Hindlimb muscle (tissue), 1 donor: ENCODE data around the gene METTL21C. TPM values are rescaled to one million over a fixed set of nuclear protein-coding genes. Genes with fewer than 3 reads are reported as not detected.

Experiments
- DNase-seq: peaks from one replicate; pipeline ENCODE4 v3.0.0-alpha.2; 2013
- polyA plus RNA-seq: library from polyadenylated mRNA; unstranded; fragments of 120-200 nt; gene quantifications from one replicate; pipeline ENCODE4 v1.2.1, GENCODE V29; 2013; ENCODE audit not compliant: insufficient read length

The METTL21C gene
- polyA plus RNA-seq, 1 donor, result 17.5 TPM

DNA sequence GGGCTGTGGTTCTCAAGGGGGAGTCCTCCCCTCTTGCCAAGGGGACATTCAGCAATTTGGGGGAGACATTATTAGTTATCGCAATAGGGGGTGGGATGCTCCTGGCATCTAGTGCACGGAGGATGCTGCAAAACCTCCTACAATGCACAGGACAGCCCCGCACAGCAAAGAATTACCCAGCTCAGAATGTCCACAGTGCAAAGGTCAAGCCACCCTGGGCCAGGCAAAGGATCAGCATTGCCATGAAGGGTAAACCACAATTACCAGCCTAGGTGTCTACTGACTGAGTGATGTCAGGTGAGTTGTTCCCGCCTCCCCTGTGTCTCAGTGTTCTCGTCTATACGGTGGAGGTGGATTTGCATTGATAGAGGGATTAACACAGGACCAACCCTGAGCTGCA lies 2.4 kb upstream of the METTL21C start:
- no peak for DNase-seq

DNA sequence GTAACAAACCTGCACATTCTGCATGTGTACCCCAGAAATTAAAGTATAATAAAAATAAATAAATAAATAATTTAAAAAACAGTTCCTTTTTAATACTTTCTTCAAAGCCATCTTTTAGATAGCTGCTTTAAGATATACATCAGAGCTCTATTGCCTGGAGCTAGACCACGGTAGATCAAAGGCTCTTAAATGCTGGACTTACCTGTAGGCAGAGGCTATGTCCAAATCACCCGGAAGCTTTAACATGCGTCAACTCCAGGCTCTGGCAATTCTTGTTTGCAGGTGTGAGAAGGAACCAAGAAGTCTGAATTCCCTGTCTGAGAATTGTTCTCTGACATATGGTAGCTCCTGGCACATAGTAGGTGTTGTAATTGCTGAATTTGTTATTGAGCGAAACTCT lies 1.6 kb upstream of the METTL21C start:
- DNase-seq, result no peak

- no peak for DNase-seq
These were observed 1.1 kb downstream of the METTL21C start for GRCh38 chr13:102693776-102694175.

- no peak for DNase-seq
These were observed 1.6 kb downstream of the METTL21C start for GRCh38 chr13:102693250-102693649.

DNA sequence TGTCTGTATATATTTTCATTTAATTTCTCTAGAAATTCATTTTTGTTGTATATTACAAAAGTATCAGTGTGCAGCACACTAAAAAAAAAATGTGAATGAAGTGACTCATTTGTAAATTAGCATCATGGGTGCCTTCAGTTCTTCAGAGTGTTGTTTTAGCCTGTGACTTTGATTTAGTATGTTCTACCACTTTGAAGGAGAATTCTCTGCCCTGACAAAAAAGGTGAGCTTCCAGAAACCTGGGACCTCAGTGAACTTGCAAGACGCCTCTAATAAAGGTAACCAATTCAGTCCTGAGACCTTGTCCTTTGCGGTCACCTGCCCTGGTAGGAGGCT lies 2.4 kb downstream of the METTL21C start:
- no peak for DNase-seq

DNA sequence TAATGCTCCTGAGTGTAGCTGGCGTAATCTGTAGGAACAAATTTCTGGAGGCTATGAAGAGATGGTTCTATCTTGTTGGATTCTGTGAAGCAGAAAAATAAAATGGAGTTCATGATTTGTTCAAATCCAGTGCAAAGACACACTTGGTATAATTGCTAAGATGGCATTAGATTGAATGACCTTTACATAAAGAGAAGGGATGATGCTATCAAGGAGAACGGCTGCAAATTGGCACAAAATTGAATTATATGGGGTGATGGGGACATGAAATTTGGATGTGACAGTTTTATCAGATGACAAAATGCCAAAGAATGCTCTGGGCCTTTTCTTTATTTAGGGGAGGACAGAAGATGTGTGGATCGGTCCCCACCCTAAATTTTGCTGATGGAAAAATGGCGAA lies 4.0 kb downstream of the METTL21C start:
- no peak for DNase-seq

DNA sequence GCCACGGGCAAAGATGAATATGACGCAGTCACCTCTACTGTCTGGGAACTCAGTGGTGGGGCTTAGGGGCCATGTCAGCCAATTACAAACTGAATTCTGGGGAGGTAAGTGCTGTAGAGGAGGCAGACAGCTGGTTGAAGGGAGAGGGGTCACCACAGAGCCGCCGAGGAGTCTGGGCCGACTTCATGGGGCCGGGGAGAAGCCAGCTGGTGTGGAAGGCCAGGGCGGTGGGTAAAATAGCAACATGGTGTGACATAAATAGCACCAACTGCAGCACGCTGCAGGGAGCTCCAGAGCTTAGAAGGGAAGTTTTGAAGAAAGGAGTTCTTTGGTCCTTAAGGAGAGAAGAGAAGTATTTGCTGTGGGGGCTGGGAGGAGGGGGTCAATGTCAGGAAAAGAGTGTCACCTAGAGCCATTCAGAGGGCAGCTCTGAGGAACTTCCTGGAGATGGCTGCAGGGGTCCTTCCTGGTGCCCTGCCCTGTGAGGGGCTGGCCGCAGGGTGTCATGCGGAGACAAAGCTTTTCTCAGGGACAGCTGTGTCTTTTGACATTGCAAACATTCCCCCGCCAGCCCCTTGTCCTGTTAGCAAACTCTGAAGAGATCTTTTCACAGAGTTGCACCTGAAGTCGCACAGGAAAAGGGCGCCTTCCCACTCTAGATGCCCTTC lies 6.4 kb downstream of the METTL21C start:
- DNase-seq, result no peak

DNA sequence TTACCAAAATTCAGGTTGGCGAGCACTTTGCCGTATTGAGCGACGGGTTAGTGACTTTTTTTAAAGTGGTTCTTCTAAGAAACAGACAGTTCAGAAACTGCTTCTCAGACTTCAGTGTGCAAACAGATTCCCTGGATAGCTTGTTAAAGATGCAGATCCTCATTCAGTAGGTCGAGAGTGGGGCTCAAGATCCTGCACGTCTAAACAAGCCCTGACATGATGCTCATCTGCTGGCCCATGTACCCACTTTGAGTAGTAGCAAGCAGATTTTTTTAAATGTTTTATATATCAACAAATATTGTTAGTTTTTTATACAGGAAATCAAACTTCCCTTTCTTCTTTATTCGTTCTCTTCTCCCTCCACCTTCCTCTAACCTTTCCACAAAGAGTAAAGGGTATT lies 7.3 kb downstream of the METTL21C start:
- no peak for DNase-seq

DNA sequence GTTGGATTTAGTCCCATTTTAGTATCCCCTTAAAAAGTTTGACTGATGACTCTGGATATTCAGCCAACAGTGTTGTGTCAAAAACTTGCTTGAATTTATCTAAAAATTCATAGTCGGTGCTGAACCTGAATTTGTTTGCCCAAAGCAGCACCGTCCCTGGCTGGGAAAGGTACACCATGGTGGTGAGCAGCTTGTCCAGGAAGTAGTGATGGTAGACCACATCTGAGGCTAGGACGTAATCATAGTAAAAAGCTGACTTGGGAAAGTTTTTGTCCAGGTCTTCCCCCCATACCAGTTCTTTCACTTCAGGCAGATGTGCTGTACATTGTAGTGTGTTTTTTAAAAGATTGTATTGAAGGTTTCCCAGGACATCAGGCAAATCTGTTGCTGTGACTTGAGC lies 8.8 kb downstream of the METTL21C start:
- DNase-seq, result no peak

- no peak for DNase-seq
These were observed 11.2 kb downstream of the METTL21C start for GRCh38 chr13:102683637-102684036.

- no peak for DNase-seq
These were observed 12.1 kb downstream of the METTL21C start for GRCh38 chr13:102682727-102683126.

- no peak for DNase-seq
These were observed 12.6 kb downstream of the METTL21C start for GRCh38 chr13:102682211-102682610.

- DNase-seq, result no peak
These were observed 13.8 kb downstream of the METTL21C start for GRCh38 chr13:102680842-102681740.

GRCh38 chr13:102680133-102680717 lies 14.6 kb downstream of the METTL21C start:
- no peak for DNase-seq

GRCh38 chr13:102679449-102680132 lies 15.3 kb downstream of the METTL21C start:
- DNase-seq, result no peak

- no peak for DNase-seq
These were observed 16.3 kb downstream of the METTL21C start for GRCh38 chr13:102678339-102679107.

GRCh38 chr13:102677122-102677521 lies 17.7 kb downstream of the METTL21C start:
- DNase-seq, result no peak

DNA sequence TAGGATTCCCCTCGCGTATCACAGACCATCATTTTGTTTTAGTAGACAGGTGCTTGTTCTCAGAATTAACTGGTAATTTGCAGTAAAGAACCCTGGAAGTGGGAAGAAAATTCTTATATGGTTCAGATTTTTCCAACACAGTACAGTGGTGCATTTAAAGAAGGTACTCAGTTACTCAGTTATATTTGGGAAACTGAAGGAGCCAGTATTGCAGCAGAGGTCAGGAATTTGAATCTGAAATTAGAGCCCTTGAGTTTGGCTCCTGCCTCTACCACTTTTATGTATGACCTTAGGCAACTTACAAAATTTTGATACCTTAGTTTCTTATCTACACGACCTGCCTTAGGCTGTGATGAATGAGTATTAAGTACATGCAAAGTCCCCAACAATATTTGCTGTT lies 19.7 kb downstream of the METTL21C start:
- no peak for DNase-seq

DNA sequence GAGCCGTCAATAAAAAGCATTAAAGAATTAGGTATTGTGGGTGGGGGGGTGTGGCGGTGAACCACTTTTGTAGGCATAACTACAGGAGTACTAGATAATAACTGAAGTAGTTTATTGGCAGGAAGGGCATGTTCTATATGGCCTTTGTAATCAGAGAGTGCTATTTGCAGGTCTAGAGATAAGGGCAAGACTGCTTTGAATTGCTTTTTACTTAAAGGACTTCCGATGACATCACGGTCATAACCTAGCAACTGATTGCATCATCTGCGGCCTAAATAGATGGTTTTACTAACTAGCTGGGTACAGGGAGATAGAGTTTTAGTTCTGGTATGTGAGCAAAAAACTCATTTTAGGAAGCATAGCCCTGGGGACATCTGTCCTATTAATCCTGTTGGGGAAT lies 24.7 kb downstream of the METTL21C start:
- DNase-seq, result no peak

GRCh38 chr13:102667911-102668310 lies 26.9 kb downstream of the METTL21C start:
- no peak for DNase-seq

DNA sequence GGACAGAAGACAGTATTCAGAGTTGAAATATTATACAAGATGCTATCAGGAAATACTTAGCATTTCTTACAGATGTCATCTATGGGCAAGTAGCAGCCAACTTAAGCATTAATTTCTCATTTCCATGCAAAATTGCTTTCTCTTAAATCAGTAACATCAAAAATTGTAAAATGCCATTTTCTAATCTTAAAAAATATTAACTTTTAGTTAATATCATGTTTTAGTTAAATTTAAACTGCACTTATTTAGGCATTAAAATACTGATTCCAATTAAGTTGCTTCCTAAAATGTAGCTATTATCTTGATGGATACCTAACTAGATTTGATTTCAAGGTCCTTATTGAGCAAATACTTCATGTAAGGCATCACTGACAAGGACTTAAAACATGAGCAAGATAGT lies 27.8 kb downstream of the METTL21C start:
- DNase-seq, result no peak

DNA sequence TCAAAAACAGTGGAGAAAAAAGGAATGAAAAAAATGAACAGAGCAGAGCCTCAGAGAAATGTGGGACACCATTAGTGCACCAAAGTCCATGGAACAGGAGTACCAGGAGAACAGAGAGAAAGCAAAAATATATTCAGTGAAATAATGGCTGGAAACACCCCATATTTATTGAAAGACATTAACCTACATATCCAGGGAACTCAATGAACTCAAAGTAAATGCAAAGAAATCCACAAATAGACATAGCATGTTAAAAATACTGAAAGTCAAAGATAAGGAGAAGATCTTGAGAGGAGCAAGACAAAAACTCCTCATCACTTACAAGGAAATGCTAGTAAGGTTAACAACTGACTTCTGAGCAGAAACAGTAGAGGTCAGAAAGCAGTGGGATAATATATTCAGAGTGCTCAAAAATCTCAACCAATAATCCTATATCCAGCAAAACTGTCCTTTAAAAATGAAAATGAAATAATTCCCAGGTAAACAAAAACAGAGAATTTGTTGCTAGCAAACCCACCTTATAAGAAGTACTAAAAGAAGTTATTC lies 35.6 kb downstream of the METTL21C start:
- DNase-seq, result no peak
